Measurements from ENCODE around the gene RPS10.

DNA sequence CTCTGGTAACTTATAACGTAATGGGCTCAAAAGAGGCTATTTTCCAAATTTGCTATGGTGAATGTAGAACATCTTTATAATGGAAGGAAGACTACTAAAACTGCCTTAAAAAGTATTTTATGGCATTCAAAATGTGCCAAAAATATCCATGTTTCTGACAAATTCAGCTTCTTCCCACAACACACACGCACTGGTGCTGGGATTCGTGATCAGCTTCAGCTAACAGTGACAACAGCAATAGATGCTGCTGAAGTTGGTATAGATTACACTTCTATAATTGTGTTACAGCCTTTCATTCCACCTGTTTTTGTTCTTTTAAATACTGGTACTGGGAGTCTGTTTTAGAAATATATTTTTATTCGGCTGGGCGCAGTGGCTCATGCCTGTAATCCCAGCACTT, 52.4 kb downstream of the RPS10 start:
- no peak for TF ChIP-seq POLR2A (IDR thresholded peaks at IDR 0.05; ENCODE audit: low read length)
- TF ChIP-seq GATA1 (IDR thresholded peaks at IDR 0.05; ENCODE audit: low read depth, low read length), result no peak

Data from erythroblast (primary cell).